ENCODE measurements around the gene GFRA1.

Gene GFRA1

DNA sequence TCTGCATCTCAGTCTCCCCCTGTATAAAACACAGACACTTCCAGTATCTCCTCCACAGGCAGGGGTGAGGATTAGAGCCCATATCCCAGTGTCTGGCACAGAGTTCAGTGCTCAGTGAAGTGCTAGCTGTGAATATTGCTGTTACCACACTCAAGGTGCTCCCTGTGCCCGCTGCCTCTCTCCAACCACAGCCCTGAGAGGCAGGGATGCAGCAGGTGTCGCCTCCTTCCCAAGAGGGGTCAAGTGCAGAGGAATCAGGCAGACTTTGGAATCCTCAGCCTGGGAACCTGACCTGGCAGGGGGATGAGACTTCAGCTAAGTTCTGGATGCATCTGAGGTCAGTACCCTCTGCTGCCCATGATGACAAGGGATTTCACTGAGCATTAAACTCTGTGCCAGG lies 163.1 kb downstream of the GFRA1 start:
- CTCF ChIA-PET: interaction anchor here (1.9 kb wide), 1 partner anchor 11 kb away, joined by 6 read pairs; no protein-coding TSS in a partner anchor
- TF ChIP-seq WT1 (tag by site-specific recombination; IDR thresholded peaks at IDR 0.05) (no peak), ZFHX2 (tag by site-specific recombination; conservative IDR thresholded peaks at IDR 0.05) (no peak), ZNF311 (tag by site-specific recombination; IDR thresholded peaks at IDR 0.05; ENCODE audit: borderline replicate concordance) (no peak), SP7 (tag by site-specific recombination; IDR thresholded peaks at IDR 0.05) (no peak), HOXC10 (CRISPR knock-in tag; IDR thresholded peaks at IDR 0.05) (no peak)
- TF ChIP-seq, protein P1, sequence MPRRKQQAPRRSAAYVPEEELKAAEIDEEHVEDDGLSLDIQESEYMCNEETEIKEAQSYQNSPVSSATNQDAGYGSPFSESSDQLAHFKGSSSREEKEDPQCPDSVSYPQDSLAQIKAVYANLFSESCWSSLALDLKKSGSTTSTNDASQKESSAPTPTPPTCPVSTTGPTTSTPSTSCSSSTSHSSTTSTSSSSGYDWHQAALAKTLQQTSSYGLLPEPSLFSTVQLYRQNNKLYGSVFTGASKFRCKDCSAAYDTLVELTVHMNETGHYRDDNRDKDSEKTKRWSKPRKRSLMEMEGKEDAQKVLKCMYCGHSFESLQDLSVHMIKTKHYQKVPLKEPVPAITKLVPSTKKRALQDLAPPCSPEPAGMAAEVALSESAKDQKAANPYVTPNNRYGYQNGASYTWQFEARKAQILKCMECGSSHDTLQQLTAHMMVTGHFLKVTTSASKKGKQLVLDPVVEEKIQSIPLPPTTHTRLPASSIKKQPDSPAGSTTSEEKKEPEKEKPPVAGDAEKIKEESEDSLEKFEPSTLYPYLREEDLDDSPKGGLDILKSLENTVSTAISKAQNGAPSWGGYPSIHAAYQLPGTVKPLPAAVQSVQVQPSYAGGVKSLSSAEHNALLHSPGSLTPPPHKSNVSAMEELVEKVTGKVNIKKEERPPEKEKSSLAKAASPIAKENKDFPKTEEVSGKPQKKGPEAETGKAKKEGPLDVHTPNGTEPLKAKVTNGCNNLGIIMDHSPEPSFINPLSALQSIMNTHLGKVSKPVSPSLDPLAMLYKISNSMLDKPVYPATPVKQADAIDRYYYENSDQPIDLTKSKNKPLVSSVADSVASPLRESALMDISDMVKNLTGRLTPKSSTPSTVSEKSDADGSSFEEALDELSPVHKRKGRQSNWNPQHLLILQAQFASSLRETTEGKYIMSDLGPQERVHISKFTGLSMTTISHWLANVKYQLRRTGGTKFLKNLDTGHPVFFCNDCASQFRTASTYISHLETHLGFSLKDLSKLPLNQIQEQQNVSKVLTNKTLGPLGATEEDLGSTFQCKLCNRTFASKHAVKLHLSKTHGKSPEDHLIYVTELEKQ (tag by site-specific recombination; IDR thresholded peaks at IDR 0.05; ENCODE audit: borderline replicate concordance): no peak
- TF ChIP-seq, protein P2, sequence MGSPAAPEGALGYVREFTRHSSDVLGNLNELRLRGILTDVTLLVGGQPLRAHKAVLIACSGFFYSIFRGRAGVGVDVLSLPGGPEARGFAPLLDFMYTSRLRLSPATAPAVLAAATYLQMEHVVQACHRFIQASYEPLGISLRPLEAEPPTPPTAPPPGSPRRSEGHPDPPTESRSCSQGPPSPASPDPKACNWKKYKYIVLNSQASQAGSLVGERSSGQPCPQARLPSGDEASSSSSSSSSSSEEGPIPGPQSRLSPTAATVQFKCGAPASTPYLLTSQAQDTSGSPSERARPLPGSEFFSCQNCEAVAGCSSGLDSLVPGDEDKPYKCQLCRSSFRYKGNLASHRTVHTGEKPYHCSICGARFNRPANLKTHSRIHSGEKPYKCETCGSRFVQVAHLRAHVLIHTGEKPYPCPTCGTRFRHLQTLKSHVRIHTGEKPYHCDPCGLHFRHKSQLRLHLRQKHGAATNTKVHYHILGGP (tag by site-specific recombination; IDR thresholded peaks at IDR 0.05): no peak

DNA sequence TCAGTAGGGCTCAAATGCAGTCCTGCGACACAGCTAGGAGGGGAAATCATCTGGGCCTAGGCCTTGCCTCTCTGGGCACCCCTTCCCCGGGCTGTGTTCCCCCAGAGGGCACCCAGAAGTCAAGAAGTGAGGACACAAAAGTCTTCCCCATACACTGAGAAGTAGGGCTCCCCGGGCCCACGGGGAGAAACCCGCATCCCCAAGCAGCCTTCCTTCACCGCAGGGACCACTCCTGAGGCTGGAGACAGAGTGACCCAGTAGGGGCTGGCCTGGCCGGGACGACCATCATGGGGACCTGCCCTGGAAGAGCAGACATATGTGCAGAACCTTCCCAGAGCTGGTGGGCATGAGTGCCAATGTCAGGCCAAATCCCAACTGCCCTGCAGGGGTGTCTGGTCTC lies 163.5 kb downstream of the GFRA1 start:
- POLR2A ChIA-PET: no interaction called here
- no peaks in the 10 kb centered on the region for H3K9me3 ChIP-seq (ENCODE audit: control insufficient read depth, insufficient read depth, low read depth, low read length)
- H3K36me3 ChIP-seq (ENCODE audit: control insufficient read depth in 2 of 2, insufficient read depth in 1 of 2, low read length in 2 of 2): no peaks in the 10 kb centered on the region
- CTCF ChIA-PET: interaction anchor here (1.9 kb wide), 1 partner anchor 11 kb away, joined by 6 read pairs; no protein-coding TSS in a partner anchor
- no peak overlapping the region for H3K27ac ChIP-seq (ENCODE audit: extremely low read depth, low read depth, low read length)
- no peaks in the 10 kb centered on the region for H3K4me1 ChIP-seq (ENCODE audit: control insufficient read depth, insufficient read depth, low read length)
- no peak overlapping the region for H3K4me3 ChIP-seq (ENCODE audit: low read depth, low read length)
- TF ChIP-seq IKZF3 (tag by site-specific recombination; IDR thresholded peaks at IDR 0.05) (no peak), ZNF426 (tag by site-specific recombination; IDR thresholded peaks at IDR 0.05) (no peak), ZBTB17 (tag by site-specific recombination; IDR thresholded peaks at IDR 0.05) (no peak), ZNF529 (tag by site-specific recombination; IDR thresholded peaks at IDR 0.05; ENCODE audit: insufficient replicate concordance) (no peak), ZNF792 (tag by site-specific recombination; IDR thresholded peaks at IDR 0.05) (no peak), OSR2 (tag by site-specific recombination; IDR thresholded peaks at IDR 0.05) (no peak), ZNF248 (tag by site-specific recombination; IDR thresholded peaks at IDR 0.05) (no peak)

More for the DNA sequence above, 163.1 kb downstream of the GFRA1 start:
- H3K36me3 ChIP-seq (ENCODE audit: control insufficient read depth in 2 of 2, insufficient read depth in 1 of 2, low read length in 2 of 2): no peaks in the 10 kb centered on the region
- POLR2A ChIA-PET: no interaction called here
- H3K4me3 ChIP-seq (ENCODE audit: low read depth, low read length): no peak overlapping the region
- no peaks in the 10 kb centered on the region for H3K4me1 ChIP-seq (ENCODE audit: control insufficient read depth, insufficient read depth, low read length)
- H3K27ac ChIP-seq (ENCODE audit: extremely low read depth, low read depth, low read length): no peak overlapping the region
- no peaks in the 10 kb centered on the region for H3K9me3 ChIP-seq (ENCODE audit: control insufficient read depth, insufficient read depth, low read depth, low read length)

DNA sequence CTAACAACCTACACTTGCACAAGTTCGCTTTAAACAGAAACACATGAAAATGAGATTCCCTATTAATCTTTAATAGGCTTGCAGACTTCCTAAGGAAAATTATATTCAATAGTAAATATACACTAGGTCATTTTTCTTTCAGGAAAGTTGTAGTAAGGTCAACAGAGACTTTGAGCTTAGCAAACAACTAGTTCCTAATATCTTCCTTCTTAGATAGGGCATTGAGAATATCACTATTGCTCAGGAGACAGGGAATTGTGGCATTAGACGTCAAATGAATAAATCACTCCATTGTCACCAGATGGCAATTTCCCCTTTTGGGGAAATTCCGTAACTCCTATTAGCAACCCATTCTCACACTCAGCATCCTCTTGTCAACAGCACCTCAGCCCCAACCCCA lies 164.9 kb downstream of the GFRA1 start:
- TF ChIP-seq ZSCAN23 (tag by site-specific recombination; IDR thresholded peaks at IDR 0.05) (no peak), HOXD13 (CRISPR knock-in tag; IDR thresholded peaks at IDR 0.05; ENCODE audit: borderline replicate concordance) (no peak), SCRT2 (tag by site-specific recombination; IDR thresholded peaks at IDR 0.05) (no peak), ZBTB17 (tag by site-specific recombination; IDR thresholded peaks at IDR 0.05) (no peak), ZBTB48 (tag by site-specific recombination; IDR thresholded peaks at IDR 0.05) (no peak)
- TF ChIP-seq, protein P3, sequence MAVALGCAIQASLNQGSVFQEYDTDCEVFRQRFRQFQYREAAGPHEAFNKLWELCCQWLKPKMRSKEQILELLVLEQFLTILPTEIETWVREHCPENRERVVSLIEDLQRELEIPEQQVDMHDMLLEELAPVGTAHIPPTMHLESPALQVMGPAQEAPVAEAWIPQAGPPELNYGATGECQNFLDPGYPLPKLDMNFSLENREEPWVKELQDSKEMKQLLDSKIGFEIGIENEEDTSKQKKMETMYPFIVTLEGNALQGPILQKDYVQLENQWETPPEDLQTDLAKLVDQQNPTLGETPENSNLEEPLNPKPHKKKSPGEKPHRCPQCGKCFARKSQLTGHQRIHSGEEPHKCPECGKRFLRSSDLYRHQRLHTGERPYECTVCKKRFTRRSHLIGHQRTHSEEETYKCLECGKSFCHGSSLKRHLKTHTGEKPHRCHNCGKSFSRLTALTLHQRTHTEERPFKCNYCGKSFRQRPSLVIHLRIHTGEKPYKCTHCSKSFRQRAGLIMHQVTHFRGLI (tag by site-specific recombination; IDR thresholded peaks at IDR 0.05): no peak
- TF ChIP-seq, protein P4, sequence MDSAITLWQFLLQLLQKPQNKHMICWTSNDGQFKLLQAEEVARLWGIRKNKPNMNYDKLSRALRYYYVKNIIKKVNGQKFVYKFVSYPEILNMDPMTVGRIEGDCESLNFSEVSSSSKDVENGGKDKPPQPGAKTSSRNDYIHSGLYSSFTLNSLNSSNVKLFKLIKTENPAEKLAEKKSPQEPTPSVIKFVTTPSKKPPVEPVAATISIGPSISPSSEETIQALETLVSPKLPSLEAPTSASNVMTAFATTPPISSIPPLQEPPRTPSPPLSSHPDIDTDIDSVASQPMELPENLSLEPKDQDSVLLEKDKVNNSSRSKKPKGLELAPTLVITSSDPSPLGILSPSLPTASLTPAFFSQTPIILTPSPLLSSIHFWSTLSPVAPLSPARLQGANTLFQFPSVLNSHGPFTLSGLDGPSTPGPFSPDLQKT (IDR thresholded peaks at IDR 0.05; ENCODE audit: borderline replicate concordance, low read depth, low read length): no peak
- Histone ChIP-seq H3K27ac (ENCODE audit: extremely low read depth, low read depth, low read length) (no peak overlapping the region), H3K4me3 (ENCODE audit: low read depth, low read length) (no peak overlapping the region), H3K36me3 (ENCODE audit: control insufficient read depth in 2 of 2, insufficient read depth in 1 of 2, low read length in 2 of 2) (no peaks in the 10 kb centered on the region), H3K9me3 (ENCODE audit: control insufficient read depth, insufficient read depth, low read depth, low read length) (no peaks in the 10 kb centered on the region), H3K4me1 (ENCODE audit: control insufficient read depth, insufficient read depth, low read length) (no peaks in the 10 kb centered on the region)
- ChIA-PET POLR2A (no interaction called here), CTCF (interaction anchor here (0.7 to 1.7 kb wide), 4 partner anchors 9 to 138 kb away, joined by 3 to 7 read pairs (median 4); no protein-coding TSS in a partner anchor)

Measured in HEK293 (cell line).